Testis (tissue), 3 donors: ENCODE results near the gene NUPR1. TPM values are rescaled to one million over a fixed set of nuclear protein-coding genes. Genes with fewer than 3 reads are reported as not detected.

Experiments used
- DNase-seq: peaks from one replicate; pipeline ENCODE4 v3.0.0-alpha.2; 2019
- H3K27ac ChIP-seq, 2 donors: fragments of 200-600 bp; sonication (generic); one replicate each; pipeline ENCODE4 v1.5.1; 2019
- H3K27me3 ChIP-seq: fragments of 200-600 bp; sonication (generic); one replicate; pipeline ENCODE4 v1.5.1; 2019
- H3K36me3 ChIP-seq: fragments of 200-600 bp; sonication (generic); one replicate; pipeline ENCODE4 v1.5.1; 2017; ENCODE audit warnings: low read depth; ENCODE audit errors: missing control alignments
- H3K4me1 ChIP-seq: fragments of 200-600 bp; sonication (generic); one replicate; pipeline ENCODE4 v1.5.1; 2019
- H3K4me3 ChIP-seq, 2 donors: fragments of 200-600 bp; sonication (generic); one replicate each; pipeline ENCODE4 v1.5.1; 2017 to 2019
- H3K9me3 ChIP-seq: fragments of 200-600 bp; sonication (generic); one replicate; pipeline ENCODE4 v1.5.1; 2017
- POLR2A ChIP-seq: fragments of 450-650 bp; IDR thresholded peaks from one replicate; pipeline ENCODE4 v1.6.1; 2017; ENCODE audit warnings: antibody characterized with exemption, mild to moderate bottlenecking, moderate library complexity
- WGBS, 2 donors: methylation state at CpG; one replicate each; pipeline ENCODE4 v1.1.5; 2018; 5-methylcytosine and 5-hydroxymethylcytosine counted together
- intact Hi-C: fragments of 100-400 bp; cut with DNase I; formaldehyde crosslinking; loops from one replicate; pipeline ENCODE4 v1.15.1; 2023; ENCODE audit warnings: low total_unique reads
- polyA plus RNA-seq: library from polyadenylated mRNA; stranded (reverse); fragments of 350-450 nt; fragmentation: Illumina TruSeq; extraction: RNeasy Lipid Tissue Mini Kit (QIAGEN cat#74804); gene quantifications from one replicate; pipeline ENCODE4 v1.2.3, GENCODE V29; 2014; ENCODE audit warnings: low read depth, low replicate concordance; ENCODE audit not compliant: insufficient read depth
- total RNA-seq, 2 donors: library from RNA; depleted of rRNA; stranded (reverse); fragments of >200 nt; gene quantifications; one replicate each; pipeline ENCODE4 v1.2.3, GENCODE V29; 2016
- TF ChIP-seq, protein P1 (sequence below), 3 experiments: fragments of 450-650 bp in 2 of 3; fragments of 200-600 bp in 1 of 3; sonication (generic) in 1 of 3; IDR thresholded peaks; one replicate each; pipeline ENCODE4 v1.5.1; 2016 to 2019; ENCODE audit warnings: antibody characterized with exemption in 3 of 3, mild to moderate bottlenecking in 2 of 3, moderate library complexity in 1 of 3

The NUPR1 gene
- total and polyA plus RNA-seq, 3 donors from 2014 or later = 38.0 to 159 (median 46.6) TPM

- 91 to 92% methylated on average over 11 of the region's 11 CpGs for WGBS, 2 donors
- no peaks in the 10 kb centered on the region for H3K27me3 ChIP-seq
- TF ChIP-seq, protein P1, sequence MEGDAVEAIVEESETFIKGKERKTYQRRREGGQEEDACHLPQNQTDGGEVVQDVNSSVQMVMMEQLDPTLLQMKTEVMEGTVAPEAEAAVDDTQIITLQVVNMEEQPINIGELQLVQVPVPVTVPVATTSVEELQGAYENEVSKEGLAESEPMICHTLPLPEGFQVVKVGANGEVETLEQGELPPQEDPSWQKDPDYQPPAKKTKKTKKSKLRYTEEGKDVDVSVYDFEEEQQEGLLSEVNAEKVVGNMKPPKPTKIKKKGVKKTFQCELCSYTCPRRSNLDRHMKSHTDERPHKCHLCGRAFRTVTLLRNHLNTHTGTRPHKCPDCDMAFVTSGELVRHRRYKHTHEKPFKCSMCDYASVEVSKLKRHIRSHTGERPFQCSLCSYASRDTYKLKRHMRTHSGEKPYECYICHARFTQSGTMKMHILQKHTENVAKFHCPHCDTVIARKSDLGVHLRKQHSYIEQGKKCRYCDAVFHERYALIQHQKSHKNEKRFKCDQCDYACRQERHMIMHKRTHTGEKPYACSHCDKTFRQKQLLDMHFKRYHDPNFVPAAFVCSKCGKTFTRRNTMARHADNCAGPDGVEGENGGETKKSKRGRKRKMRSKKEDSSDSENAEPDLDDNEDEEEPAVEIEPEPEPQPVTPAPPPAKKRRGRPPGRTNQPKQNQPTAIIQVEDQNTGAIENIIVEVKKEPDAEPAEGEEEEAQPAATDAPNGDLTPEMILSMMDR (IDR thresholded peaks at IDR 0.05) = no peak
- TF ChIP-seq POLR2A = no peak
- intact Hi-C loops = no loop called here
- H3K9me3 ChIP-seq = no peaks in the 10 kb centered on the region
- DNase-seq = no peak
- no peaks in the 10 kb centered on the region for H3K36me3 ChIP-seq
- H3K4me1 ChIP-seq = peaks cover 38% of the 10 kb centered on the region
- H3K4me3 ChIP-seq = no peak overlapping the region
- no peak overlapping the region for H3K27ac ChIP-seq
These were observed 16.0 kb downstream of the NUPR1 start for GRCh38 chr16:28522792-28523191.

DNA sequence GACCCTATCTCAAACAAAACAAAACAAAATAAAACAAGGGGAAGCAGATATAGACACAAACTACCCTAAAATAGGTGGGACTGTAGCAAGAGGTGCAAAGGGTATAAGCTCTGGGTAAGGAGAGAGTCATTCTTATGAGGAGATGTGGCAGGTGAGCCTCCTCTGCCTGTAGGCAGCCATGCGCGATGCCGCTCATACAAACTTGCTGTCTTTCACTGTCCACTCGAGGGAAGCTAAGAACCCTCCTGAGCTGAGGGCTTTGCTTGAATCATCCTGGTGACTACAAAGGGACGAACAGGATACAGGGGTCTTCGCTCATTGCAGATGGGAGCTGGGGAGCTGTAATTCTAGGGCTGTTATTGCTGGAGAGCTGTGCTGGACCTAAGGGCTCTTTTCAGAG lies 17.3 kb downstream of the NUPR1 start:
- no peak overlapping the region for H3K27ac ChIP-seq
- DNase-seq = no peak
- 95 to 98% methylated on average over 6 of the region's 6 CpGs for WGBS, 2 donors

GRCh38 chr16:28520672-28521071 lies 18.1 kb downstream of the NUPR1 start:
- Histone ChIP-seq H3K4me1 (peaks cover 20% of the 10 kb centered on the region), H3K27me3 (no peaks in the 10 kb centered on the region), H3K9me3 (no peaks in the 10 kb centered on the region), H3K27ac (no peak overlapping the region), H3K4me3 (no peak overlapping the region), H3K36me3 (no peaks in the 10 kb centered on the region)
- intact Hi-C loops = no loop called here
- 86 to 89% methylated on average over 7 of the region's 7 CpGs for WGBS, 2 donors
- DNase-seq = no peak
- TF ChIP-seq, protein P1 (IDR thresholded peaks at IDR 0.05) = no peak
- TF ChIP-seq POLR2A = no peak

More for the DNA sequence above, 17.3 kb downstream of the NUPR1 start:
- Histone ChIP-seq H3K4me1 (peaks cover 28% of the 10 kb centered on the region), H3K9me3 (no peaks in the 10 kb centered on the region), H3K27me3 (no peaks in the 10 kb centered on the region), H3K4me3 (no peak overlapping the region), H3K36me3 (no peaks in the 10 kb centered on the region)
- intact Hi-C loops = no loop called here
- TF ChIP-seq POLR2A = no peak
- TF ChIP-seq, protein P1 (IDR thresholded peaks at IDR 0.05) = no peak

DNA sequence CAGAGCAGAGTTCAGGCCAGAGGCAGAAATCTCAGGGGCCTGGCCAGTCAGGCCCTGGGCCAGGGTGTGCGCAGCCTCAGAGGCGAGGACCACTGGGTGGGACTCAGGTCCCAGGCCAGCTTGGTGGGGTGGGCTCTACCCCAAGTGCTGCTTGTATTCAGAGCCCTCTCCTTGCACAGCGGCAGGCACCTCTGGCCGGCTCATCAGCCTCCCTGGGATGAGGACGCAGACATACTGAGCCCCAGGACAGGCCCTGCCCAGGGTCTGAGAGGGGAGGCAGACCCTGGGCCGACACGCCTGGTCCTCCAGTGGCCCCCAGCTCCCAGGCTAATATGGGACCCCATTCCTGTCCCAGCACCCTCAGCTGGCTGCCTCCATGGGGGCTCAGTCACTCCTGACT lies 24.5 kb downstream of the NUPR1 start:
- Histone ChIP-seq H3K9me3 (no peaks in the 10 kb centered on the region), H3K27me3 (no peaks in the 10 kb centered on the region), H3K4me1 (no peaks in the 10 kb centered on the region), H3K4me3 (no peak overlapping the region), H3K27ac (no peak overlapping the region), H3K36me3 (no peaks in the 10 kb centered on the region)
- intact Hi-C loops = no loop called here
- WGBS, 2 donors = 89 to 94% methylated on average over 3 to 7 of the region's 7 CpGs
- no peak for DNase-seq
- no peak for TF ChIP-seq POLR2A
- TF ChIP-seq, protein P1 (IDR thresholded peaks at IDR 0.05) = no peak

DNA sequence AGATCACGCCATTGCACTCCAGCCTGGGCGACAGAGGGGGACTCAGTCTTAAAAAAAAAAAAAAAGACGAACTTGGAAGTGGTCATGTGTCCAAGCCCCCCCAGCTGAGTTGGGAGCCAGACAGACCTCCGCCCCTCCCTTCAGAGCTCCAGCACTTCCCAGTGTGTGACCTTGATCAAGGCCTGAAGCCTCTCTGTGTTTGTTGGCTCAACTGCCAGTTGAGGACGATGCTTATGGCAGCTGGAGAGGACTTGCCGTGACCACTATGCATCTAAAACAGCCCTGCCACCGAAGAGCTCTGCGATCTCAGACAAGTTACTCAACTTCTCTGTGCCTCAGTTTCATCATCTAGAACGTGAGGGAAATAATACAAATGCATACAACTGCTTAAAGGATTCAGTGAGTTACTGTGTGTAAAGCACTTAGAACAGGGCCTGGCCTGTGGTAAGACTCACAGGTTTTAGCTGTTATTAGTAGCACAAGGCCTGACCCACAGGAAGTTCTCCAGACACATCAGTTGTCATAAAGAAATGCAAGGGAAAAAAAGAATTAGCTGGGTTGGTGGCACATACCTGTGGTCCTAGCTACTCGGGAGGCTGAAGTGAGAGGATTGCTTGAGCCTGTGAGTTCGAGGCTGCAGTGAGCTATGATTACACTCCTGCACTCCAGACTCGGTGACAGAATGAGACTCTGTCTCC lies 25.1 kb downstream of the NUPR1 start:
- Histone ChIP-seq H3K4me3 (no peak overlapping the region), H3K36me3 (no peaks in the 10 kb centered on the region), H3K9me3 (no peaks in the 10 kb centered on the region), H3K27ac (no peak overlapping the region), H3K4me1 (no peaks in the 10 kb centered on the region), H3K27me3 (no peaks in the 10 kb centered on the region)
- no peak for DNase-seq
- WGBS, 2 donors = 60 to 73% methylated on average over 12 of the region's 12 CpGs
- TF ChIP-seq, protein P1 (IDR thresholded peaks at IDR 0.05) = no peak
- no peak for TF ChIP-seq POLR2A
- intact Hi-C loops = no loop called here
